HuH-7 (cell line): ENCODE measurements around the gene ARHGAP6.
A peak's percentile ranks its signal among the peaks of the same experiment; 100 is the strongest.

Source experiments
- DNase-seq: peaks from one replicate; pipeline ENCODE4 v3.0.0; 2011; ENCODE audit warnings: low spot score

Gene ARHGAP6

DNA sequence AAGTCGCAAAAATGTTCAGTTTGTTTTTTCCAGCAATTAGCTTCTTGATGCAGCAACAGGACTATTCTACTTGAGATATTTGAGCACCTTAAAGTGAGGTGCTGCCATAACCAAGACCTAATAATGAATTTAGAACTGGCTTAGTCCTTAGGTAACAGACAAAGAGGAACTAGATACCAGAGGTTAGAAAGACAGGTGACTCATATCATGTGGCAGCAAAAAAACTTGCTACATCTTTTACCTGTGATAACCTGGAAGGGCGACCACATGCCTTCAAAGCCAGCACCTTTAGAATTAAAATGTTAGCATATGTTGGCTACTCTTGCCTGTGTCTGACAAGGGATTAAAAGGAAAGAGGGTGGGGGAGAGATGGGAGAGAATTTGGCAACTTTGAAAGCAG lies 90.4 kb downstream of the ARHGAP6 start:
- DNase-seq, result no peak

DNA sequence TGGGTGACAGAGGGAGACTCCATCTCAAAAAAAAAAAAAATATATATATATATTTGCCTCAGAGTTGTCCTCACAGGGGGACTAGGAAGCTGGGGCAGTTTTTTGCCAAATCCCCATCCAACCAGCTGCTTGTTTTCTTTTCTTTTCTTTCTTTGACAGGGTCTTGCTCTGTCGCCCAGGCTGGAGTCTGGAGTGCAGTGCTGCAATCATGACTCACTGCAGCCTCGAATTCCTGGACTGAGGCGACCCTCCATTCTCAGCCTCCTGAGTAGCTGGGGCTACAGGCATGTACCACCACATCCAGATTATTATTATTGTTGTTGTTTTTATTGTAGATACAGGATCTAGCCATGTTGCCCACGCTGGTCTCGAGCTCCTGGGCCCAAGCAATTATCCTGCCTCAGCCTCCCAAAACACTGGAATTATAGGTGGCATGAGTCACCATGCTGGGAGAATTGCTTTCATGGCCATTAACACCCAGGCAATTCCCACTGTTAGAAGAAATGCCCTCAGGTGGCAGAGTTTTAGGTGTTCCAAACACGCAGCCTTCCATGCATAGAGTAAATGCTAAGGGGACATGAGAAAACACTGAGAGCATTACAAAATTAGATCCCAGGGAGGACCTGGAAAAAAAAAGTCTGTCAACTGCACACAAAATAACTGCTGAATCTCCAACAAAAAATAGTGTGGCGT lies 98.0 kb downstream of the ARHGAP6 start:
- no peak for DNase-seq

DNA sequence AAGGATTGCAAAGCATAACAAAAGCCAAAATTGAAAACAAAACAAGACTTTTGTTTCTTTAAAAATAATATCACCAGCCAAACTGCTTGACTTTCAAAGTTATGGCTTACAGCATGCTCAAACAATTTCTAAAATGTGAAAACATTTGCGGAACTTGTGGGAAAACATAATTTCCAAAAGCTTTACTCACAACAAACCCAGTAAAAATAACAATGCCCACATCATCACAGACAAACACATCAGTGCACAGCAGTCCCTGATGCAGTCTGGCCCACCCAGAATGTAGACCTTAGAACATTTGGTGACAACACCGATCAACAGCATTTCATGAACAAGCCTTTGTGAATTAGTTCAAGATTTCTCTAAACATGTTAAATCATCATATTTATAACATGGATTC lies 98.9 kb downstream of the ARHGAP6 start:
- no peak for DNase-seq

DNA sequence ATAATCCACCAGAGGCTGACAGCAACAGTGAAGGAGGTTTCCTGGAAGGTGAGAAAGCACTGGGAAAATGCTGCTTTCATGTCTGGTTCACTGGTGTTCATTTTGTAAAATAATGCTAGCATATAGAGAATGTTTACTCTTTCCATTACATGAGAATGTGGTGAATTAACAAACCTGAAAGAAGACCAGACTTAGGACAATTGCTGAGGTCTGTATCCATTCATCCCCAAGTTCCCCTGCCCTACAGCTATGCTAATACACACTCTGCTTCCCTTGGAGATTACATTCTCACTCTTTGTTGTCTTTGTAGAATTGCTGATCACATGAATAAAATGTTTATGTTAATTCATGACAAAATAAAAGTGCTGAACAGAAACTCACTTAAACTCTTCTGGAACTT lies 99.5 kb downstream of the ARHGAP6 start:
- DNase-seq, result no peak

DNA sequence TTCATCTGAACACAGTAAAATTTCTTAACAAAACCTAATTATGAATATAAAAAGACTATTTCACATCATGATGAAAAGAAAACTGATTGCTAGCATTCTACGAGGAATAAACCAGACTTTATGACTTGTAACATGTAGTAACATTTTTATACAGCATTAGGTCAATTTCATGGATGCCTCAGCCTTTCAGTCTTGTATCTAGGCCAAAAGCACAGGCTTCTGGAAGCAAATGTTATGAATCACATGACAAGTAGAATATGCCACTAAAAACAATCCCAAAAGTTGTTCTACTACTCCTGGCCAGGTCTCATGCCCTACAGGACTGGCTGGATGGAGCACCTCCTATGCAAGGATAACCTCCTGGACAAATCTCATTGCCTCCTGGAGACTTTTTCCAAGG lies 101.2 kb downstream of the ARHGAP6 start:
- DNase-seq, result no peak

DNA sequence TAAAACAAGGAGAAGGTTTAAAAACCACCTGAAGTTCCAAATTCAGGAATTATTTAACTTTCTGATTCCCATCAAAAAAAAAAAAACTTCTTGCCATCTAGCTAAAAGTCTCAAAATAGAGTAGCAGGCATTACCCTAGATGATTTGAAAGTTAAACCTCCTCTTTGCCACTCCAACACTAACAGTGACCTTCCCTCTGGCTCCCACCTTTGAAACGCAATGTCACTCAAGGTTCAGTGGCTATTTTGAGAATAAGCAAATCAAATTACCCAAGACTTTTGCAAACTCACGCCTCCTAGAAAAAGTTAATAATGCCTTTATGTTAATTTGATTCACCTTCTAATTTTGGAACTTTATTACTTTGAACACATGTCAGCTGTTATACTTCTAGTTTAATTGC lies 103.2 kb downstream of the ARHGAP6 start:
- no peak for DNase-seq

DNA sequence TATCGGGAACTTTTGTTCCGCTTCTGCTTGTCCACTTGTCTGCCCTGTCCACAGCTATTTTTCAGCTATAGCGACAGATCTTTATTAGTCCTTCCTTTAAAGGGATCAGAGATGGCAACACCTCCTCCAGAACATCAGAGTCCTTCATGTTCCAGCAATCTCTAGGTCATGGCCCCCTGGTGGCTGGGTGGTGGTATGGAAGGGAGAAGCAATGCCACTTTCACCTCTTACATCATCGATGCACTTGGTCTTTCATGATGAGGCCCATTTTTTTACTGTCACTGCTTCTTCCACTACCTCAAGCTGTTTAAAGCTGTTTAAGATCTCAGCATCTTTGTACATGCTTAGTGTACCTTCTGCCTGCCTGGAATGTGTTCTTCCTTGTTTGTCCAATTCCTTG lies 106.7 kb downstream of the ARHGAP6 start:
- DNase-seq, result peak; percentile 14

DNA sequence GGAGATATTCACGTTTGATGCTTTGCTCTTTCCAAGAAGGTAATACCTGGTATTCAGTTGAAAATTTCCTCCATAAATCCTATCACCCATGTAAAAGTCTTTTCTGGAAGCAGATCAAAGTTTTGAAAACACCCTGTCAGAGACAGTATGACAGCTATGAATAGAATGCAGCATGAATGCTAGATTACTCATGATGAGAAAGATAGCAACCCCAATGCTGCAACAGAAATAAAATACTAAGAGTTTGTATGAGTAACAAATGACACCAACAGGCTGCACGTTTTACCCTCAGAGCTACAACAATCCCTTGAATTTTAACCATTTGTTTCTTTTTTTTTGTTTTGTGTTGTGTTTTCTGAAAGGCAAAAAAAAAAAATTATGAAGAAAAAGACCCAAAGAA lies 108.6 kb downstream of the ARHGAP6 start:
- DNase-seq, result no peak

DNA sequence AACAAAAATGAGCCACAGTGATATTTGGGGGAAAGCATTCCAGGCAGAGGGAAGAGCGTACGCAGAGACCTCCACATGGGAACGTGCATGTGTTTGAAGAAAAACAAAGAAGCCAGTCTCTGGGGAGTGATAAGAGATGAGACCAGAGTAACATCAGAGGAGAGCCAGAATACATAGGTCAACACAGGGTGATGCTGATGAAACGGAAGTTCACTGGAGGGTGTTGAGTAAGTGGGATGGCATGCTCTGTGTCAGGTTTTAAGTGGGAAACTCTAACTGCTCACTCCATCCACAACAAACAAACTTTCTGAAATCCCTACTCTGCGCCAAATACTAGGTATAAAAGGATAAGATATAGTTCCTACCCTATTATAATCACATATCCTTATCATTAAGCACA lies 110.0 kb downstream of the ARHGAP6 start:
- no peak for DNase-seq

DNA sequence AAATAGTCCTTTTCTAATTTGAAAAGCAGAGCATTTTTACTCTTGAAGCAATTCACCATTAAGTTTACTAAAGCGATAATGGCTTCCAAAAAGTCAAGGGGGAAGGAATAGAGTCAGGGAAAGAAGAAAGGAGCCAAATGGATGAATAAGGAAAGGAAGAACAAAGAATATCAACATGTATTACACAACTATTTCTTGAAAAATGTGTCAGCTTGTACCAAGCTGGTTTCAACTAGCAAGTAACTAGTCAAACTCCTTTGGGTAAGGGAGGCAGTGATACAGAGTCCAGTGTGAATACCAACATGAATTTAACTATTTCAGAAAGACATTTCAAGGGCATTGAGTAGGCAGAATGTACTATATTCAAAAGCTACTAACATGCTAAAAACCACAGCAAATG lies 112.1 kb downstream of the ARHGAP6 start:
- no peak for DNase-seq

DNA sequence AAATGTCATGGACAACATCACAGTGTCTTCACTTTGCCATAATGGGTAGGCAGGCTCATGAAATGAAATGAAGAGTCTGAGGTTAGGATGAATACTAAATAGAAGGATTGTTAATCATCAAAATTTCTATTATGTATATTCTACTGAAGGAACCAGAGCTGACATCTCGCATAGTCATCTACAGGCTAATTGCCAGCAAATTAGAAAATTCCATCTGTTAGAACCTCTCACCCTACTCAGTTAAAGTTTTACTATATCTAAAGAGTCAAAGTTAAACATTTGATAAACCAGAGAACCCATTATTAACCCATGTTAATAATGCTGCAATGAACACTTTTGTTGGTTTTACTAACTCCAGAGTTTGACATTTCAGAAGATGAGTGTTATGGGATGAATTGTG lies 114.6 kb downstream of the ARHGAP6 start:
- no peak for DNase-seq

DNA sequence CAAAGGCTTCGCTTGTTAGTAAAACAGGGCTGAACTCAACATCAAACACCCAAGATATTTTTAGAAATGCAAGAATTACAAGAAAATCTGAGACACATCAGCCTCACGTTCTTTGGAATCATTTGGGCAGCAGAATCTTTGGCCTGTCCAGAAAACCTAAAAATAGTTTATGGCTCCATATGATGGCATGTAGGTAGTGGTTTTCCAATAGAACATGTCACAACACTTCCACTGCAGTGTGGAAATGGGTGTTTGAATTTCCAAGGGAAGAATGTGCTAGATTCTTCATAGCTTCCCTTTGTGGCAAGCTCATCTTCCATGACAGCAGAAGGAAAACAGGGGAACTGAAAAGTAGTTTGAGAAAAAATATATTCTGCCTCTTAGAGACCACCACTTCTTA lies 118.8 kb downstream of the ARHGAP6 start:
- DNase-seq, result no peak

DNA sequence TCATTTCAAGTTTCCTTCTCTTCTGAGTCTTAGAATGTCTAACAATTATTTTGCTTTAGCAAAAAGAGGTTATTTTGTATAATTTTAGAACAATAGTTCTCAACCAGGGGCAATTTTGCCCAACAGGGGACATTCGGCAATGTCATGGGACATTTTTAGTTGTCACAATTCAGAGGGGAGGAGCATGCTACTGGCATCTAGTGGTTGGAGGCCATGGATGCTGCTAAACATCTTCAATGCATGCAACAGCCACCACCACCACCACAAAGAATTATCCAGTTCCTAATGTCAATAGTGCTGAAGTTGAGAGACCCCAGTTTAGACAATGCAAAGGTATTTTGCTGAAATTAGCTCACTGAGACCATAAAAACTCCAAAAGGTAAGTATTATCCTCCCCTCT lies 122.5 kb downstream of the ARHGAP6 start:
- no peak for DNase-seq

DNA sequence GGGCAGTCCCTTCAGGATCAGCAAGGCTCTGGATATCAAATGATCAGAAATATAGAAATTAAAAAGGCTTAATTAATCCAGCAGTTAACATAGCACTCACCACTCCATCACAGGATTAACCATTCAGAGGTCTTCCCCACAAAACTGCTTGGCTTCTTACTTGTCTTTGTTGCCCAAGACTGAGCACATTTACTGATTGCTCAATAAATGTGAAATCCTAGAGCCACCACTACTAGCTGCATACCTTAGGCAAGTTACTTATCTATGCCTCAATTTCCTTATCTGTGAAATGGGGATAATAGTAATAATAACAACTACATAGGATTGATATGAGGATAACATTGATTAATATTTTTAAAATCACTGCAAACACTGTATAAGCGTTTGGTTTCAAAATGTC lies 124.2 kb downstream of the ARHGAP6 start:
- DNase-seq, result no peak

DNA sequence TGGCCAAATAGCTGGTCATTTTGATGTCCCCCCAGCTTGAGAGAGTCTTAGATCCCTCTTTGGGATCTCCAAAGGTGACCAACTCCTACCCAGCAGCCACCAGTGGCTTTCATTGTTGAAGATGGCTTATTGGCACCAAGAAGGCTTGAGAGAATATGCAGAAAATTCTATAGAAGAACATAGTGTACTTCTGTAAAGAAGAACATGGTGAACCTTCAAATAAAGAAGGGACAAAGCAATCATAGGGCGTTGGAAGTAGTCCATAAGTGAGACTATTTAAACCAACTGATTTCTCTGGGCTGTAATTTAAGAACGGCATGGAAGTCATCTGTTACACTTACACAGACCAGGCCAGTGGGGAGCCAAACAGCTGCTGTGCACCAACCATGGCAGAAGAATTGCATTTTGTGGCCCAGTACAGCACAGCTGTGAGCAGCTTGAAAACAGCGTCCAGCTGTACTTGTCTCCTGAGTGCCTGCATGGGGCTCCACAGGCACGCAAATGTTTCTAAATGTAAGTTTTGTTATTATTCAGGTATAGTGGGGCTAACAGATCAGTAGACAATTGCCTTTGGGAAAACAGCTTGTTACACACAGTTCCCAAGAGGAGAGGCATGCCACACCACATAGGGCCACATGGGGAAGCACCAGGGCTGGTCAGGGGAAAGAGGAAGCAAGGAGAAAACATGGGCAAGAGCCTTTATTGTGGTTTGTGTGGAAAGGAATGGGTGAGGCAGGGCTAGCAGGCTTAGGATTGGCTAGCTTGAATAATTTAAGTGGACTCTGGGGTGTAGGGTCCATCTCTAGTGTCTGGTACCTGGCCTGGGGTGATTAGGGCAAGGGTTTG lies 125.0 kb downstream of the ARHGAP6 start:
- DNase-seq, result no peak

DNA sequence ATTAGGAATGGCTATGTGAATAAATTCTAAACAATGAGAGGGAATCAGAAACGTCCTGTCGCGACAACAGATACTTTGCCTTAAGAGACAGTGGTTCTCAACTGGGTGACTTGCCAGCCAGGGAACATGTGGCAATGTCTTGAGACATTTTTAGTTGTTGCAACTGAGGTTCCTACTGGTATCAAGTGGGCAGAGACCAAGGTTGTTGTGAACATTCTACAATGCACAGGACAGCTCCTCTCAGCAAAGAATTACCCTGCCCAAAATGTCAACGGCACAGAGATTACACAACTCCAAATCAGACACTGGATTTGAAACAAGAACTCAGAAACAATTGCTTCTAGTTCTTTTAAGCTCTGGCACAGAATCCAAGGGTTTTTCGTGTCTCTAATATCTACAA lies 128.6 kb downstream of the ARHGAP6 start:
- DNase-seq, result no peak

DNA sequence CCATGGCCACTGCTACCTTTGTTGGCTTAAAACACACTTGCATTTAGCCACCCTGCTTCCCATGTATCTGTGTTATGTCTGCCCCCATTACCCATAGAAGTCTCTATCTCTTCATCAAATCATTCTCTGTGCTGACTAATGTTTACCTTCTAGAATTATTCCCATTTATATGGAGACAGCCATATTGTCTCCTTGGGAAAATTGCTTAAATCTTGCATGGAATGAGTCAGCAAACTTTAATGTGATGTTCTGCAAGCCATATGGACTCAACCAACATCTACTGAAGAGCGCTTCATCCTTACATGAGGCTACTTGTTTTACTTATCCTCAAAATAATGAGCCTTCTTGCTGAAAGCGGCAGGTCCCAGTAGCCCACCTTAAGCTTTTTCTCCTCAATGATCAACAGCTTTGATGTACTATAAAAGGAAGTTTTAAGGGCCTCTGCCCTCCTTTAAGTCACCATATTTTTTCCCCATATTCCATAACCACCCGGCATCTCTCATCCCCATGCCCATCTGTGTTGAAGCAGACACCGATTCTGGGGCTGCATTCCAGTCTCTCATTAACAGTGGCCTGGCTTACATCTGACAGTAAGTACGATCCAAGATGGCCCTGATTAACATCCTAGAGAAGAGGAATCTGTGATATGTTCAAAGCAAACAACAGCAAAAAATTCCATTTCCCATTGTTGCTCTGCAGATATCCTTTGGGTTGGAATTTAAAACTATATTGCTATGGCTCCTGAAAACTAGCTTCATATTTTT lies 130.4 kb downstream of the ARHGAP6 start:
- DNase-seq, result no peak

DNA sequence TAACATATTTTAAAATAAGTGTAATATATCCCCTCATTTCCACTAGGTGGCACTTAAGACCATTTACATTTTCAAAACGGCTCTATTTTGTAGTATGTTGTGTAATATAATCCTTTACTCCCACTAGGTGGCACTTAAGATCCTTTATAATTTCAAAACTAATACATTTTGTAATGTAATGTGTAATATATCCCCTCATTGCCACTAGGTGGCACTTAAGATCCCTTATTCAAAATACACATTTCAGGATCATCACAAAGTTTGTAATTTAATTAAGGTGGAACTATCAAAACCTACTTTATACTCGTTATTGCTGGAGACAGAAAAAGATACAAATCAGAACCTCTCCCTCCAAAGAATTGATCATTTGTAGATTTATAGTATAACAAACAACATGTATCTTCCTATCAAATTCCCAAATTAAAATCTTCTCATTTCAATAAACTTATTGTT lies 132.5 kb downstream of the ARHGAP6 start:
- peak; percentile 9 for DNase-seq

DNA sequence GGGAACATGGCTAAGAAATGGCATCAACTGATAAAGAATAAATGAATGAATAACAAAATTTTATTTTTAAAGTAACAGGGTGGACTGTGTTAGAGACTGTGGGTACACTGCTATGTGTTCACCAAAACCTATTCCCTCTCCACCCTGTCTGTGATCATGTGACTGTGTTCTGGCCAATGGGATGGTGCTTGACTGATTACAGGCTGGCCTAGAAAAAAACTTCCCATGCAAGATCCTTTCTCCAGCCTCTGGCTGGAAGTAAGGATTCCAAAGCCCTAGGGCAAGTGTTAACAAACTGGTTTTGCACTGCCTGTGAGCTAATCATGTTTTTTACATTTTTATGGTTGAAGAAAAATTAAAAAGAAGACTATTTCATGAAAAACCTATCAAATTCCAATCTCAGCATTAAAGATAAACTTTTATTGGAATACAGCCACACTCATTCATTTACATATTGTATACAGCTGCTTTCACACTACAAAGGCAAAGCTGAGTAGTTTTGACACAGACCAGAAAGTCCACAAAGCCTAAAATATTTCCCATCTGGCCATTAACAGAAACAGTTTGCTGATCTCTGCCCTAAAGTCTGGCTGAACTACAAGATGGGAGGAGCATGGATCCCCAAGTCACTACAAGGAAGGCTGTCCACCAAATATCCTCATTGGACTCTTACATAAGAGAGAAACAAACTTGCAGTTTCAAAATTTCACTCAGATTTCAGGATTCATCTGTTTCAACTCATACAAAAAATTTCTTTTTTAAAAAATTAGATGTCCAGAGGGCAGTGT lies 133.2 kb downstream of the ARHGAP6 start:
- DNase-seq, result no peak

DNA sequence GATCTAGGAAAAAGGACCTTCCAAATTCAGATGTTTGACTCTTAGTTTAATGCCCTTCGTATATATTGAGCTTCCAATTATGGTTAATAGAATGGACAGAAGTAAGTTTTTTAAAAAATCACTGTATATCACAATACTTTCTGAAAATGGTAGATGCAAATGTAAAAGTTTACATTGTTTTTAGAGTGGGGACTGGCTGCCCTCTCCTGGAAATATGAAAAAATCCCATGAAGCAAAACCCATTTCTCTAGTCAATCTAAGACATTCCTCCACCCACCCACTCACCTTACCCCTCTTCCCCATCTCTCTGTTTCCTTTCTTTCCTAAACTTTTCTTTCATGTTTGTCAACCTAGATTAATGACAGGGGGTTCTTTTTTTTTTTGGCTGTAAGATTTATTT lies 134.5 kb downstream of the ARHGAP6 start:
- DNase-seq, result no peak

DNA sequence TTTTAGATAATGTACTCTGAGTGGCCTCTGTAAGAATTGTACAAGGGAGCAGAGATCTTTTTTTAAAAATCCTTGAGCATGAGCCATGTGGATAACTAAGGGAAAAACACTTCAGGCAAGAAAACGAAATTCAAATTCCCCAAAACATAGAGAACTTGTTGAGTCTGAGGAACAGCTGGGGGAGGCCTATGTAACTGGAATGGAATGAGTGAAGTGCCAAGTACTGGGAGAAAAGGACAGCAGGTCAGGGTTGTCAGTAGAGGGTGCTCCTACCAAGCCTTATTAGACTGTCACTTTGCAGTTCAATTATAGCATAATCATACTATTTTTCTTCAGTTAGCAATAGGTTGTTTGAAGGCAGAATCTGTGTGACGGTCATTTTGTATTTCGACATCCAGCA lies 135.1 kb downstream of the ARHGAP6 start:
- DNase-seq, result no peak

DNA sequence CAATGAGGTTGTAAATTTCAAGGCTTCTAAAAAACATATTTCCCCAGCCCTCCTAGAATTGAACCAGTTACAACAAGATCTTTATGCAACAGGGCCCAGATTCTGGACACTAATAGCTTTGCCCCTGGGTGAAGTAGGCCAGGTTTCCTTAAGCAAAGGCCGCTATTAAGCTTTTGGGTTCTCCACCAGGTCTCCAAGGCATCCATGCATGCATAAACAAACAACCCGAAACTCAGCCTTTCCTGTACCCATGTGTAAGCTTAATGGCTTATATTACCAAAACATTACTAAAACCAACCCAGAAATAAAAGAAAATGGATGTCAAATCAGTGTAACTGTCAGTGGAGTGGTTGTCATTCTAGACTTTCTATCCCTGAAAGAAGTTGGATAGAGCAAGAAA lies 137.1 kb downstream of the ARHGAP6 start:
- DNase-seq, result no peak
